Activated CD4-positive, alpha-beta T cell treated with anti-CD3 and anti-CD28 coated beads, Interleukin-2, Interleukin-6, amounts not matched to agents 100 ng/mL and 50 ng/mL, durations not matched to agents 16 hours and 8 hours (primary cell): ENCODE data around the gene PEX11A.
"Not testable (repeated sequence)": the region's sequence is repeated elsewhere in the genome, so short reads cannot be mapped to it uniquely, and the experiment has no call there.

Experiments used
- DNase-seq: peaks from one replicate; pipeline ENCODE4 v3.0.0-alpha.2; 2020

PEX11A gene

GRCh38 chr15:89690276-89691218, at the start of gene PEX11A, which contains the start of gene WDR93:
Gene PEX11A, minus strand, starts transcription at chr15:89690754. Its CDS starts 122 bp downstream, at chr15:89690632.
Gene WDR93, plus strand, starts transcription at chr15:89690811. Its CDS starts 10,936 bp downstream, at chr15:89701747.
- peak; percentile 84 for DNase-seq

- peak; percentile 81 for DNase-seq
Measured at GRCh38 chr15:89740137-89740536, 49.6 kb upstream of the PEX11A start.

- no peak for DNase-seq
Measured at GRCh38 chr15:89735773-89736172, 45.2 kb upstream of the PEX11A start.

GRCh38 chr15:89732451-89733172, 42.1 kb upstream of the PEX11A start:
- DNase-seq: no peak

- no peak for DNase-seq
Measured at GRCh38 chr15:89731275-89731674, 40.7 kb upstream of the PEX11A start.

- DNase-seq: no peak
Measured at GRCh38 chr15:89728254-89728653, 37.7 kb upstream of the PEX11A start.

- DNase-seq: no peak
Measured at GRCh38 chr15:89725064-89725463, 34.5 kb upstream of the PEX11A start.

GRCh38 chr15:89724621-89725020, 34.1 kb upstream of the PEX11A start:
- DNase-seq: no peak

- DNase-seq: no peak
Measured at GRCh38 chr15:89723031-89723430, 32.5 kb upstream of the PEX11A start.

GRCh38 chr15:89714775-89715174, 24.2 kb upstream of the PEX11A start:
- DNase-seq: no peak

GRCh38 chr15:89707577-89707976, 17.0 kb upstream of the PEX11A start:
- no peak for DNase-seq

- no peak for DNase-seq
Measured at GRCh38 chr15:89704411-89704810, 13.9 kb upstream of the PEX11A start.

GRCh38 chr15:89695198-89695597, 4.6 kb upstream of the PEX11A start:
- no peak for DNase-seq

GRCh38 chr15:89693696-89694095, 3.1 kb upstream of the PEX11A start:
- peak; percentile 7 for DNase-seq

GRCh38 chr15:89693091-89693490, 2.5 kb upstream of the PEX11A start:
- no peak for DNase-seq

- not testable (repeated sequence) for DNase-seq
Measured at GRCh38 chr15:89689930-89690275, 651 bp downstream of the PEX11A start.

GRCh38 chr15:89686522-89686921, 4.0 kb downstream of the PEX11A start:
- no peak for DNase-seq

GRCh38 chr15:89685995-89686394, 4.6 kb downstream of the PEX11A start:
- DNase-seq: no peak

- DNase-seq: no peak
Measured at GRCh38 chr15:89681146-89681545, 9.4 kb downstream of the PEX11A start.

- DNase-seq: no peak
Measured at GRCh38 chr15:89680282-89680873, 10.2 kb downstream of the PEX11A start.

- DNase-seq: no peak
Measured at GRCh38 chr15:89679212-89679611, 11.3 kb downstream of the PEX11A start, which contains the start of gene PLIN1. Gene PLIN1, minus strand, starts transcription at chr15:89679367. Its CDS starts 1,878 bp downstream, at chr15:89677489.

GRCh38 chr15:89677381-89677780, 13.2 kb downstream of the PEX11A start:
- DNase-seq: no peak

- no peak for DNase-seq
Measured at GRCh38 chr15:89675606-89676005, 14.9 kb downstream of the PEX11A start.
